Stimulated activated CD8-positive, alpha-beta memory T cell treated with anti-CD3 and anti-CD28 coated beads, Interleukin-12 subunit alpha, Interleukin-12 subunit beta, amount 100 ng/mL, for 24 hours (primary cell): Measurements from ENCODE around the gene CDH13.

Experiments used
- DNase-seq: peaks from one replicate; pipeline ENCODE4 v3.0.0-alpha.2; 2020; ENCODE audit errors: extremely low read depth

CDH13 gene

GRCh38 chr16:83723244-83723643 is 1096.5 kb downstream of the CDH13 start:
- no peak for DNase-seq

DNA sequence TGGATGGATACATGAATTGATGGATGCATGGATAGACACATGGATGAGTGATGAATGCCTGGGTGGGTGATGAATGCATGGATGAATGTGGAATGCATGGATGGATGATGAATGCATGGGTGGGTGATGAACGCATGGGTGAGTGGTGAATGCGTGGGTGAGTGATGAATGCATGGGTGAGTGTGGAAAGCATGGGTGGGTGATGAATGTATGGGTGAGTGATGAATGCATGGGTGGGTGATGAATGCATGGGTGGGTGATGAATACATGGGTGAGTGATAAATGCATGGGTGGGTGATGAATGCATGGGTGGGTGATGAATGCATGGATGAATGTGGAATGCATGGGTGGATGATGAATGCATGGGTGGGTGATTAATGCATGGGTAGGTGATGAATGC is 1097.1 kb downstream of the CDH13 start:
- no peak for DNase-seq

DNA sequence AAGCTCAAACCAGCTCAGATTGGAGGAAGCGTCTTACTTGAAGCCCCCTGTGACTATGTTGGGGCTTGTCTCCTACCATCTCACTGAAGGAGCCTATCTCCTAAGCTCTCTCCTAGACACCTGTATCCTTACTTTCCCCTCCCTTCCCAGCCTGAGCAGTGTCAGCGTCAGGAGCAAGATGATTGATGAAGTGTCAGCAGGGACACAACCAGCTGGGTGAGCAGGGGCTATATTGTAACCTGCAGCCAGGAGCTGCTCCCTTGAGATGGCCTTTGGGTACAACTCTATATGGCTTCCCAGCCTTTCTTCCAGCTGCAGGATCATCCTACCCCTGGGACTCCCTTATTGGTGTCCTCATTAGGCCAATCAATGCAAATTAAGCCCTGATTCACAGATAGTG is 1097.8 kb downstream of the CDH13 start:
- DNase-seq = no peak

DNA sequence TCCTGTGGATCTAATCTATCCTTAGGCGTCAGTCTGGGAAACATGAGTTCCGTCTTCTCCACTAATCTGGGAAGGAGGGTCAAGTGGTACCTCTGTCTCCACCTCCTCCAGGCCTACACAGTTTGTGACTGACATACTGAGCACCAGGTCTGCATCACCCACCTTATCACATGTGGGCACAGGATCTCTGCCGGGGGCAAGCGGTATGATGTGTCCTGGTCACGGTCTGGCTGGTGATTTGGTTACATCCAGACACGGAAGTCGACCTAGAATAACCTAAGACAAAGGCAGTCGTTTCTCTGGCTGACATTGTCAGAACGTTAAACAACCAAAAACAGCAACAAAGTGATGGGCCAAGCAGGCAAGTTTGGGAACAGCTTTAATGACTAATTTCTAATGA is 1098.5 kb downstream of the CDH13 start:
- no peak for DNase-seq

DNA sequence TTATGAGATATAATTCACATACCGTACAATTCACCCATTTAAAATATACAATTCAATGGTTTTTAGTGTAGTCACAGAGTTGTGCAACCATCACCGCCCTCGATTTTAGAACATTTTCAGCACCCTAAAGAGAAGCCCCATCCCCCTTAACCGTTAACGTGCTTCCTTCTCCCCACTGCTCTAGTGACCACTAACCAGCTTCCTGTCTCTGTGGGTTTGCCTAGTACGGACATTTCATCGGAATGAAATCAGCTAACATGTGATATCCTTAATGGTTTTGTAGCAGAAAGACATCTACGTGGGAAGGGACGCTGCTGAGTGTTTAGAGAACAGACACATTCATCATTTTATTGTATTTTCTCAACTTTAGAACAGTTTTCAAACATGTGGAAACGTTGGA is 1100.2 kb downstream of the CDH13 start:
- DNase-seq = no peak

DNA sequence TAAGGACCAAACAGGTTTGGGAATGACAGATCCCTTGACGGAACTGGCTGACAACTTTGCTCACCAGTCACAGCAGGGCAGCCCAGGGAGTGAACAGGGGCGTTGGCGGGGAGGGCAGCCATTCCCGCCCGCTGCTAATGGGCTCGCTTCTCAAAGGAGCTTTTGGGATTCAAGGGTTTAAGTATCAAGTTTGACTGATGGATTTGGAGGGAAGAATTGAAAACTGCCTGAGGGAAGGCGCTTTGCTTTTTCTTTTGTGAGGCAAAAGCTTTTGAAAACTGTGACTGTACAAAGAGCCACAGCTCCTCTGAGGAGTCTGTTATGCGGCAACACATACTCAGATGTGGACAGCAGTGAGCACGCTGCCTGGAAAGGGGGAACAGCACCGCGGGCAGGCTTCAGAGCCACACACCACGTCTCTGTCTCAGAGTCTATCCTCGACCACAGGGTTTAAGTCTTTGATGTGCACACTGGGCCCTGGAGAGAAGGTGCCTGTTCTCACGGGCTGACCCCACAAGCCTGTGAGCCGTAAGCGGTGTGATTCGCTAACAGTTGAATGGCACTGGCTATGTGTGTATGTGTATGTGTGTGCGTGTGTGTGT is 1101.1 kb downstream of the CDH13 start:
- no peak for DNase-seq

DNA sequence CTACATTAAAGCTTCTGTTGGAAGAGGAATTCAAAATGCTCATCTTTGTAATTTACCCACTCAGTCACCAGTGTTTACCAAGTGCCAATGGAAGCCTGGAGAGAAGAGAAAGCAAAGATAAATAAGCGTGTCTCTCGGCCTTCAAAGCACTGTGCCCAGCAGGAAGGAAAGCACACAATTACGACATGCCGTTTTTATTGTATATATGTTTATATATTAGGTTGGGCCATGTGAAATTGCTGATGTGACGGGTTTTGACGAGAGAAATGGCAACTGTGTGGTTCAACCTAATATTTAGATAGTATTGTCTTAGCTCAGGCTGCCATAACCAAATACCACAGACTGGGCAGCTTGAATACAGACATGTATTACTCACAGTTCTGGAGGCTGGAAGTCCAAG is 1101.7 kb downstream of the CDH13 start:
- DNase-seq = no peak

GRCh38 chr16:83730812-83731211 is 1104.0 kb downstream of the CDH13 start:
- no peak for DNase-seq

DNA sequence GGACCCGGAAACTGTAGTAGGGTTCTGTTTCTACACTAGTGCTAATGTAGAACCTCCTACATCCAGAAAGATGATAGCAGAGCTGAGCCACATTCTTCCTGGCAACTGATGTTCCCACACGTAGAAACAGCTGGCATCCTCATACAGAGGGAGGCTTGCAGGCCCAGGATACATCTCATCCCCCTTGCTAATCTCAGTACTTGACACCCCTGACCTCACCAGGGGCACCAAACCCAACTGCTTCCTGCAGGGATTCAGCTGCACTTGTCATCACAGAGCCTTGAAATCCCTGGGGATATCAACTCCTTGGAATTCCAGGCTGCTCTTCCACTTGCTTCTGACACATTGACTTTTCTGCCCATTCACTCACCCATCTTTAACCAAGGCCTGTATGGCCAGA is 1105.8 kb downstream of the CDH13 start:
- DNase-seq = no peak

DNA sequence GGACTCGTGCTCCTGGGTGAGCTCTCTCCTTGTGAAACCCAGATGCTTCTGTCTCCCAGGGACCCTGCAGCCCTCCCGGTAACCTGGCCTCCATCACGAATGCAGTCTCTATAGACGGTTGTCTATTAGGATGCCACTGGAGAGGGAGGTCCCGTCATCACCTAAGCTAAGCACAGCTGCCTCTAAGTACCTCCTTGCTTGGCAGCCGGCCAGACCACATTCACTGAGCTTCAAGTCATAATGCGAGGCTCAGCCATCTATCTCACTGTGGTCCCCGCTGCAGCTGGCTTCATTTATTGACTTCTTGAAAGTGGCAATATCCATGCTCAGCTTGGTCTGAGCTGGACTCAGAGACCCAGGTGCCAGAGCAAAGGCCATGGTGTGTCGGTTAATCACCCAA is 1106.5 kb downstream of the CDH13 start:
- DNase-seq = no peak

- no peak for DNase-seq
These were observed 1107.4 kb downstream of the CDH13 start for GRCh38 chr16:83734136-83734535.

- DNase-seq = no peak
These were observed 1111.1 kb downstream of the CDH13 start for GRCh38 chr16:83737729-83738354.

DNA sequence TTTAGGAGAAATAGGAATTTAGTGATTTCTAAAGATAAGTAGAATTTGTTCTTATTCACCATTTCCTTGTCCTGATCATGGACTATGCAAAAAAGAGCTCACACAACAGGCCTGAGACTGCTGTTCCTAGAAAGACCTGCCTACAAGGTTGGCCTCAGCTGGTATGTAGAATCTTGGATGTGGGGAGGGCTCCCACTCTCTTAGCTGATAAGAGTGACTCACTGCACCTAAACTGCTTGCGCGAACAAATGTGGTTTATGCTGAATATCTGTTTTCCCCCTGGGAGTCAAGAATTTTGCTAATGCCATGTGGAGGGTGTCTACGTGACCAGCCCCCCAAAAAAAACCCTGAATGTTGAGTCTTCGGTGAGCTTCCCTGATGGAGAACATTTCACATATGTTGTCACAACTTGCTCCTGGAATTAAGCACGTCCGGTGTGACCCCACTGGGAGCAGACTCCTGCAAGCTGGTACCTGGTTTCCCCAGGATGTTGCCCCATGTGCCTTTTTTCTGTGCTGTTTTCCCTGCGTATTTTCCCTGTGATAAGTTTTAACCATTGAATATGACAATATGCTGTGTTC is 1112.2 kb downstream of the CDH13 start:
- DNase-seq = no peak

DNA sequence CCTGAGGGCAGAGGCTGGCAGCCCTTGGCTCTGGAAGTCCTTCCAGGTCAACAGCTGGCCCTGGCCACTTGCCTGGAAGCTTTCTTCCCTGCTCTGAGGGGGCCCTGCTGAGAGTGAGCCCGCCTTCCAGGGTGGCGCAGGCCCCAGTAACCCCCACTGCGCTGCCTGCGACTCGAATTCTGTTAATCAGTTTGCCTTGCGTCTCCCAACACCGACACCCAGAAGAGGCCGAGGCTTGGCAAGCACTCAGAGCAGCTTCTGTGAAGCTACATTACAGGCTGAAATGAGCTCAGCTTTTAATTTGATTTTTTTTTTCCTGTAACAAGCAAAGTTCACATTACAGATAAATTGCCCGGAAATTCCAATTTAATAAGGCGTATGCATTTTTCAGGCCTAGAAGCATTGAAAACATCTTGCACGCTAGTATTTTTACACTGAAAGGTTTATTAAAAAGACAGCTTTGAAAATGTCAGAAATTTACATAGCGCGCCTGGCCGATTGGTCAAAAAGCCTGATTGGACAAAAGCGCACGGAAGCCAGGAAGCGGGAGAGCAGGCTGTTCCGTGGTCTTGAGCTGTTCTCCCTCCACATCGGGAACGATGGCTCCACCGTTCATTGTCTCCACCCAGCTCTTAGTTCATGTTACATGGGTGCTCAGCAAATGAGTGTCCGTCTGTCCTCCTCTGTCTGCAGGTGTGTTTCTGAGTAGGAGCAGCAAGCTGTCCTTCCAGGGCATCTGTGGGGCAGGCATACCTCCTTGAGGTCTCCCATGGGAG is 1115.5 kb downstream of the CDH13 start:
- no peak for DNase-seq

GRCh38 chr16:83743241-83743640 is 1116.5 kb downstream of the CDH13 start:
- no peak for DNase-seq

DNA sequence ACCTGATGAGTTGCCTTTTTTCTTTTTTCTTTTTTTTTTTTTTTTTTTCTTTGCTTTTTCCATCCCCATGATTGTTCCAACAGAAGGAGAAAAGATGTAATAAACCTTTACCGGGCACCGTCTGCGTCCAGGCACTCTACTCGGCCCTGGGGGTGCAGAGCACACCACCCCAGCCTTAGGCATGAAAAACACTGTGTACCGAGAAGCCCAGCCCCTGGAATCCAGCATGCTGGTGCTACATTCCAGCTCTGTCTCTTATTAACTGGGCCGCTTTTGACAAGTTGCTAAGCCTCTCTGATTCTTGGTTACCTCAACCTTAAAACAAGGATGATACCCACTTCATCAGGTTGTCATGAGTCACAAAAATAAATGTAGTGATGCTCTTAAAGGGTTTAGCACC is 1117.0 kb downstream of the CDH13 start:
- DNase-seq = no peak

- DNase-seq = no peak
These were observed 1117.7 kb downstream of the CDH13 start for GRCh38 chr16:83744441-83744981.

DNA sequence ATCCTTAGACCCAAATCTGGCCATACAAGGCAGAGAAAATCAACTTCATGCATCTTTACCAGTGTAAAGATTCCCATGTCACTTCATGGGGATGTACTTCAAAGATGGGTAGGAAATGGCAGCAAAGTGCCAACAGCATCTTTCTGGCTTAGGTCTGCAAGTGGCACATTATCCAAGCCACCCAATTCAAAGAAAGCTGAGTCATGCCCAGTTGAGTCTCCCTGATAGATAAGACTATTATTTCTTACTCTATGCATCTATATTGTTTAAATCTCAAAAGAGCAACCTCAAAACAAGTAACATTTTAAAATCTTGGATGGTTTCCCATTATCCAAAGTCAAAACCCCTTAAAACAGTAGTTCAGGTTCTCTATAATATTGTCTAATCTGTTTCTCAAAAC is 1119.8 kb downstream of the CDH13 start:
- no peak for DNase-seq

GRCh38 chr16:83747936-83748335 is 1121.2 kb downstream of the CDH13 start:
- DNase-seq = no peak

DNA sequence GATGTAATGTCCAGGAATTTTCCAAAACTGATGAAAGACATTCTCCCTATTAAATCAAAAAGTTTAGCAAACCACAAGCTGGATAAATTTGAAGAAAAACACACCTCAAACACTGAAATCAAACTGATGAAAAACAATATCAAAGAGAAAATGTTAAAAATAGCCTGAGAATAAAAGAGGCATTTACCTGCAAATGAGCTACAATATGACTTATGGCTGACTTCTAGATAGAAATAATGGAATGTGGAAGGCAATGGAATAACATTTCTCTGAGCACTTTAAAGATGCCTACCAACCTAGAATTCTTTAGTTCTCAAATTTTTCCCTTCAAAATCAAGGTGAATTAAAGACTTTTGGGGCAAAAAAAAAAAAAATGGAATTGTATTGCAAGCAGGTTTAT is 1128.6 kb downstream of the CDH13 start:
- DNase-seq = no peak

- DNase-seq = no peak
These were observed 1135.6 kb downstream of the CDH13 start for GRCh38 chr16:83762141-83762991.

GRCh38 chr16:83762992-83763358 is 1136.2 kb downstream of the CDH13 start:
- DNase-seq = no peak
